Upper lobe of left lung (tissue), 6 donors: Measurements from ENCODE around the gene ZNF423. TPM values are rescaled to one million over a fixed set of nuclear protein-coding genes. Genes with fewer than 3 reads are reported as not detected.

Source experiments
- ATAC-seq, 2 donors: fragments of 200-7000 bp; cut with Tn5 transposase; one replicate each; pipeline ENCODE4 v1.9.1; 2022; ENCODE audit warnings: mild to moderate bottlenecking in 2 of 2, moderate library complexity in 2 of 2; ENCODE audit not compliant: low FRiP score in 2 of 2
- DNase-seq, 2 donors: peaks; one replicate each; pipeline ENCODE4 v3.0.0-alpha.2; 2019 to 2020
- H3K27ac ChIP-seq, 4 donors: fragments of 200-600 bp; sonication (generic); one replicate each; pipeline ENCODE4 v1.5.1; 2016 to 2019
- H3K27me3 ChIP-seq, 4 donors: fragments of 200-600 bp; sonication (generic); one replicate each; pipeline ENCODE4 v1.5.1; 2017 to 2019
- H3K36me3 ChIP-seq, 4 donors: fragments of 200-600 bp; sonication (generic); one replicate each; pipeline ENCODE4 v1.5.1; 2016 to 2019
- H3K4me1 ChIP-seq, 4 donors: fragments of 200-600 bp; sonication (generic); one replicate each; pipeline ENCODE4 v1.5.1; 2018 to 2019
- H3K4me3 ChIP-seq, 4 donors: fragments of 200-600 bp; sonication (generic); one replicate each; pipeline ENCODE4 v1.5.1; 2017 to 2019; ENCODE audit warnings: mild to moderate bottlenecking in 2 of 4, moderate library complexity in 1 of 4
- H3K9me3 ChIP-seq, 4 donors: fragments of 200-600 bp; sonication (generic); one replicate each; pipeline ENCODE4 v1.5.1; 2018 to 2019
- CTCF ChIP-seq, 6 experiments: fragments of 450-650 bp in 4 of 6; fragments of 200-600 bp in 2 of 6; sonication (generic) in 2 of 6; IDR thresholded peaks; one replicate each; pipeline ENCODE4 v1.5.1; 2016 to 2019; ENCODE audit warnings: antibody characterized with exemption in 6 of 6
- EP300 ChIP-seq, 4 donors: sonication (generic); formaldehyde crosslinking; IDR thresholded peaks; one replicate each; pipeline ENCODE4 v1.5.1; 2017; ENCODE audit warnings: antibody characterized with exemption in 4 of 4, control low read depth in 2 of 4
- POLR2A ChIP-seq, 4 donors: fragments of 450-650 bp; IDR thresholded peaks; one replicate each; pipeline ENCODE4 v1.5.1; 2016 to 2017; ENCODE audit warnings: antibody characterized with exemption in 4 of 4, mild to moderate bottlenecking in 2 of 4
- POLR2AphosphoS5 ChIP-seq, 2 donors: sonication (generic); formaldehyde crosslinking; IDR thresholded peaks; one replicate each; pipeline ENCODE4 v1.5.1; 2017; ENCODE audit warnings: antibody characterized with exemption in 2 of 2
- WGBS, 2 donors: methylation state at CpG; one replicate each; pipeline ENCODE4 v1.1.5; 2017 to 2018; 5-methylcytosine and 5-hydroxymethylcytosine counted together
- total RNA-seq, 6 donors: library from RNA; depleted of rRNA in 4 of 6; stranded (reverse); fragments of >200 nt in 4 of 6; gene quantifications; one replicate each; pipeline versions ENCODE4 v1.1.0 to v1.2.1, GENCODE V29; 2016 to 2021
- donor health status: DM: no; HTN: no; CAD: no; lungs with moderate emphysema.
- donor health status: DM: no; HTN: yes; CAD: no; lungs with severe emphysema.

The ZNF423 gene
- total RNA-seq, 6 donors from 2014 or later, result 4.1 to 11.4 (median 6.7) TPM

DNA sequence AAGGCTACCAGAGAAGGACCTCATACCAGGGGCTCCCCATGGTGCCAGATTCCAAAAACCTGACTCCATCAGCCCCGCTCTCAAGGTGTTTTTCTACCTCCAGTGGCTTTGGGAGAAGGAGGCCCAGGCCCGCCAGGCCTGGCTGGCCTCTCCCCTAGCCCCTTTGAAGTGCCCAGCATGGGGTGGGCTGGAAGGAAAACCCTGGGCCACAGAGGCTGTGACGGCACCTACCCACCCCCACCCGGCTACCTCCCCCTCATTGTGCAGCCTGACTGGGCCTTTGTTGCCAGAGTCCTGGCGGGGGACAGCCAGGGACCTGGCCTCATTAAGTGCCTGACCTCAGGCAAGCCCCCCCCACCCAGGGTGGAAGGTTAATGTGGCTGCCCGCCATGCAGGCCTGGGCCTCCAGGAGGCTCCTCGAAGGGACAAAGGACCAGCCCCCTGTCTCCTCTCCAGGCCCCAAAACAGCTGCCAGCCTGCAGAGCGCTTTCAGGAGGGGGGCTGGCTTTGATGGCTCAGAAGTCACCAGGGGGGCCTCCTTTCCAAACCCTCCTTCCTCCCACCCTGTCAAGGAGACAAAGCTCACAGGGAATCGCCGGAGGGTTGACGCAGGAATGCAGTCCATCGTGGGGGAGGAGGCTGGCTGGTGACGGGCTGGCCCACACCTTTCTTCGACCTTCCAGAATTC is 159.4 kb downstream of the ZNF423 start:
- ATAC-seq, result no peak
- H3K9me3 ChIP-seq, result no peaks in the 10 kb centered on the region
- TF ChIP-seq POLR2AphosphoS5 (IDR thresholded peaks at IDR 0.05), result no peak
- TF ChIP-seq CTCF (IDR thresholded peaks at IDR 0.05), result no peak
- TF ChIP-seq POLR2A (IDR thresholded peaks at IDR 0.05), result no peak
- TF ChIP-seq EP300 (IDR thresholded peaks at IDR 0.05), result no peak

DNA sequence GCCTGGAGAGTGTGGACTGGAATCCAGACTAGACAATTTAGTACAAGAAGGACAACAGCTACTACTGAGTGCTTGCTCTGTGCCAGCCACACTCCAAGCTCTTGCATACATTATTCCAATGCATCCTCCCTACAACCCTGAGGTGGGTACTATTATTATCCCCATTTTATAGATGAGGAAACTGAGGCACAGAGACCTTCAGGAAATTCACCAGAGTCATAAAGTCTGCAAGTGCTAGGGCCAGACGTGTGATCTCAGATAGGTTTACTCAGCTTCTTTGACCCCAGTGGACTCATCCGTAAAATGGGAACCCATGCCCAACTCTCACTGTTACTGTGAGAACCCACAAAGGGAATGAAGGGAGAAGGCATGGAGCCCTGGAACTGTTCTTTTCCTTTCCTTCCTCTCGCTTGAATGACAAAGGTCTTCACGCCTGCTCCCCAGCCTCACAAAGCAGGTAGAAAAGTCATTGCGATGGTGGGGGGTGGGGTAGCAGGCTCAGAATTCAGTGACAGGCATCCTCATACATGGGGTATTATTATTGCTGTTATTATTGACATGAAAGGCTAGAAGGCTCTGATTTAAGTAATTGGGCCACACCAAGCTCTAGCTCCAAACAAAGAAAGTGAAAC is 160.0 kb downstream of the ZNF423 start:
- TF ChIP-seq EP300 (IDR thresholded peaks at IDR 0.05), result no peak
- no peak for TF ChIP-seq POLR2A (IDR thresholded peaks at IDR 0.05)
- TF ChIP-seq CTCF (IDR thresholded peaks at IDR 0.05), result no peak
- no peak for TF ChIP-seq POLR2AphosphoS5 (IDR thresholded peaks at IDR 0.05)
- no peaks in the 10 kb centered on the region for H3K36me3 ChIP-seq
- H3K27me3 ChIP-seq, result no peaks in the 10 kb centered on the region
- 92 to 98% methylated on average over 4 to 5 of the region's 5 CpGs for WGBS, 2 donors
- no peak for DNase-seq
- peaks cover 15 to 19% (median 15%) of the 10 kb centered on the region in 4 donors for H3K4me1 ChIP-seq
- no peak for ATAC-seq
- H3K4me3 ChIP-seq, result no peak overlapping the region
- no peaks in the 10 kb centered on the region for H3K9me3 ChIP-seq
- H3K27ac ChIP-seq, result no peak overlapping the region

More for the DNA sequence above, 159.4 kb downstream of the ZNF423 start:
- Histone ChIP-seq H3K27me3 (no peaks in the 10 kb centered on the region), H3K4me3 (no peak overlapping the region), H3K4me1 (peaks cover 15 to 24% (median 18%) of the 10 kb centered on the region in 4 donors), H3K27ac (no peak overlapping the region), H3K36me3 (no peaks in the 10 kb centered on the region)
- 80 to 86% methylated on average over 6 to 14 of the region's 14 CpGs for WGBS, 2 donors
- no peak for DNase-seq

GRCh38 chr16:49693445-49693844 is 162.5 kb downstream of the ZNF423 start:
- 76 to 81% methylated on average over 5 of the region's 5 CpGs for WGBS, 2 donors

GRCh38 chr16:49690778-49691177 is 165.1 kb downstream of the ZNF423 start:
- H3K9me3 ChIP-seq, result no peaks in the 10 kb centered on the region
- no peak for ATAC-seq
- 84 to 87% methylated on average over 12 to 13 of the region's 13 CpGs for WGBS, 2 donors
- H3K36me3 ChIP-seq, result no peaks in the 10 kb centered on the region
- TF ChIP-seq CTCF (IDR thresholded peaks at IDR 0.05) (no peak), EP300 (IDR thresholded peaks at IDR 0.05) (no peak), POLR2A (IDR thresholded peaks at IDR 0.05) (no peak), POLR2AphosphoS5 (IDR thresholded peaks at IDR 0.05) (no peak)
- H3K4me1 ChIP-seq, result no peaks in the 10 kb centered on the region
- no peak for DNase-seq
- no peak overlapping the region for H3K27ac ChIP-seq
- no peak overlapping the region for H3K4me3 ChIP-seq
- no peaks in the 10 kb centered on the region for H3K27me3 ChIP-seq

More at GRCh38 chr16:49693445-49693844, 162.5 kb downstream of the ZNF423 start:
- Histone ChIP-seq H3K27me3 (no peaks in the 10 kb centered on the region), H3K4me3 (no peak overlapping the region), H3K4me1 (no peaks in the 10 kb centered on the region), H3K9me3 (no peaks in the 10 kb centered on the region), H3K27ac (no peak overlapping the region), H3K36me3 (no peaks in the 10 kb centered on the region)
- TF ChIP-seq EP300 (IDR thresholded peaks at IDR 0.05) (no peak), CTCF (IDR thresholded peaks at IDR 0.05) (no peak), POLR2AphosphoS5 (IDR thresholded peaks at IDR 0.05) (no peak), POLR2A (IDR thresholded peaks at IDR 0.05) (no peak)
- DNase-seq (no peak), ATAC-seq (no peak)
